Lower leg skin (tissue), 3 donors: Measurements from ENCODE around the gene GALNT4.

Experiments
- CTCF ChIP-seq, 3 donors: fragments of 450-650 bp; IDR thresholded peaks; one replicate each; pipeline ENCODE4 v1.5.1; 2016; ENCODE audit warnings: antibody characterized with exemption in 3 of 3, mild to moderate bottlenecking in 3 of 3, moderate library complexity in 2 of 3
- POLR2A ChIP-seq, 2 donors: fragments of 450-650 bp; IDR thresholded peaks; one replicate each; pipeline ENCODE4 v1.6.1; 2016 to 2017; ENCODE audit warnings: antibody characterized with exemption in 2 of 2, mild to moderate bottlenecking in 1 of 2, moderate library complexity in 1 of 2

- TF ChIP-seq CTCF (IDR thresholded peaks at IDR 0.05): no peak
- TF ChIP-seq POLR2A (IDR thresholded peaks at IDR 0.05): no peak
These were observed 35.2 kb upstream of the GALNT4 start for GRCh38 chr12:89559753-89560152.
